K562 (cell line): ENCODE data around the gene TM9SF4. TPM values are rescaled to one million over a fixed set of nuclear protein-coding genes. Genes with fewer than 3 reads are reported as not detected.

Experiments
- ATAC-seq: fragments of 200-7000 bp; cut with Tn5 transposase; 3 replicates; pipeline ENCODE4 v1.9.1; 2020; ENCODE audit warnings: moderate library complexity
- BruUV-seq: library from RNA; stranded (reverse); fragments of 400-500 nt; replicated peaks from 2 replicates; lab custom pipeline; 2021; lab: Mats Ljungman, UMichigan
- CTCF ChIA-PET: fragments of 300-600 bp; formaldehyde crosslinking; extraction: SDS; loops from one replicate; lab custom pipeline; 2021; ENCODE audit warnings: low intra/inter-chr PET ratio; lab: Yijun Ruan, JAX
- POLR2A ChIA-PET: fragments of 300-600, 350-650 bp; sonication (Branson Sonifier 250); formaldehyde crosslinking; extraction: SDS; loops from one replicate; lab custom pipeline; 2021; ENCODE audit warnings: antibody characterized with exemption, inconsistent platforms; lab: Yijun Ruan, JAX
- DNase-seq, 4 experiments: peaks; one replicate each; pipeline versions ENCODE4 v3.0.0 to v3.0.0-alpha.2; 2011 to 2018; ENCODE audit warnings: low spot score in 3 of 4, mixed read lengths in 3 of 4; ENCODE audit errors: extremely low read depth in 1 of 4
- FAIRE-seq: peaks from 2 replicates; lab custom pipeline; 2011; peaks lifted over from hg19 to GRCh38; lab: Jason Lieb, UNC
- H2AFZ ChIP-seq: 2 replicates; pipeline ENCODE4 v1.6.0; 2011; ENCODE audit warnings: low read depth, low read length, control low read depth, inconsistent platforms
- H3K27ac ChIP-seq: fragments of 200-600 bp; 3 replicates; pipeline ENCODE4 v1.8.0; 2011; ENCODE audit warnings: low read depth, mild to moderate bottlenecking, control low read depth, inconsistent platforms, low read length, moderate library complexity, mixed read lengths; ENCODE audit errors: extremely low read depth
- H3K27me3 ChIP-seq, 2 experiments: fragments of 300-600 bp in 1 of 2; 2 replicates in 1 of 2; 3 replicates in 1 of 2; pipeline versions ENCODE4 v1.6.0 to v1.8.0; 2011; ENCODE audit warnings: inconsistent platforms in 2 of 2, low read length in 2 of 2, mild to moderate bottlenecking in 1 of 2, mixed read lengths in 1 of 2, moderate library complexity in 1 of 2; ENCODE audit not compliant: control insufficient read depth in 2 of 2, insufficient read depth in 2 of 2
- H3K36me3 ChIP-seq: fragments of 300-600 bp; 3 replicates; pipeline ENCODE4 v1.8.0; 2011; ENCODE audit warnings: mild to moderate bottlenecking, low read length, inconsistent platforms; ENCODE audit not compliant: control insufficient read depth, insufficient read depth
- H3K4me1 ChIP-seq, 2 experiments: fragments of 200-600 bp in 1 of 2; replicated peaks in 1 of 2; 2 replicates in 1 of 2; 3 replicates in 1 of 2; pipeline versions ENCODE4 v1.5.1 to v1.8.0; 2011; ENCODE audit warnings: inconsistent platforms in 2 of 2, low read length in 2 of 2, mild to moderate bottlenecking in 1 of 2, mixed read lengths in 1 of 2, moderate library complexity in 1 of 2; ENCODE audit not compliant: control insufficient read depth in 2 of 2, insufficient read depth in 2 of 2
- H3K4me2 ChIP-seq: 2 replicates; pipeline ENCODE4 v1.6.1; 2011; ENCODE audit warnings: low read length, control low read depth, inconsistent platforms, mixed read lengths; ENCODE audit not compliant: insufficient read depth
- H3K4me3 ChIP-seq: fragments of 200-600 bp; sonication (generic), shearing (Covaris generic); 2 replicates; pipeline ENCODE4 v1.5.1; 2016; ENCODE audit warnings: control low read depth, inconsistent platforms
- H3K79me2 ChIP-seq: fragments of 200-600 bp; 3 replicates; pipeline ENCODE4 v1.8.0; 2011; ENCODE audit warnings: low read length, inconsistent platforms; ENCODE audit not compliant: control insufficient read depth, insufficient read depth
- H3K9ac ChIP-seq, 2 experiments: 2 replicates each; pipeline versions ENCODE4 v1.6.0 to v1.6.1; 2011; ENCODE audit warnings: low read depth in 2 of 2, low read length in 2 of 2, control low read depth in 1 of 2, inconsistent platforms in 1 of 2, mild to moderate bottlenecking in 1 of 2, mixed read lengths in 1 of 2; ENCODE audit not compliant: insufficient read depth in 1 of 2
- H3K9me1 ChIP-seq: one replicate; pipeline ENCODE4 v1.6.0; 2011; ENCODE audit warnings: inconsistent platforms, mild to moderate bottlenecking, low read length, moderate library complexity; ENCODE audit not compliant: control insufficient read depth, insufficient read depth
- H3K9me3 ChIP-seq: replicated peaks from 2 replicates; pipeline ENCODE4 v1.5.1; 2011; ENCODE audit warnings: low read depth, low read length, inconsistent platforms; ENCODE audit not compliant: control insufficient read depth, insufficient read depth
- H4K20me1 ChIP-seq: replicated peaks from 2 replicates; pipeline ENCODE4 v1.6.1; 2011; ENCODE audit warnings: low read length, inconsistent platforms, mixed read lengths; ENCODE audit not compliant: control insufficient read depth, insufficient read depth
- CREB1 ChIP-seq, 2 experiments: sonication (generic) in 1 of 2; formaldehyde crosslinking in 1 of 2; IDR thresholded peaks; 2 replicates each; pipeline versions ENCODE4 v1.6.1 to v1.8.0; 2012 to 2022; ENCODE audit warnings: inconsistent platforms in 1 of 2, mild to moderate bottlenecking in 1 of 2, missing genetic modification reagents in 1 of 2, moderate library complexity in 1 of 2
- HNRNPL ChIP-seq: fragments of 200-400 bp; formaldehyde crosslinking; IDR thresholded peaks from 2 replicates; pipeline ENCODE4 v1.6.1; 2017; ENCODE audit warnings: low read depth, mild to moderate bottlenecking, low read length
- LCOR ChIP-seq: sonication (generic); formaldehyde crosslinking; IDR thresholded peaks from 2 replicates; pipeline ENCODE4 v1.8.0; 2022; ENCODE audit warnings: mild to moderate bottlenecking, missing genetic modification reagents
- NFE2L1 ChIP-seq: fragments of 450-650 bp; IDR thresholded peaks from 2 replicates; pipeline ENCODE4 v1.6.1; 2016; ENCODE audit warnings: missing genetic modification characterization, low read depth, mild to moderate bottlenecking, missing compliant biosample characterization, moderate library complexity, borderline replicate concordance
- PHF21A ChIP-seq: fragments of 450-650 bp; IDR thresholded peaks from 2 replicates; pipeline ENCODE4 v1.6.1; 2017; ENCODE audit warnings: low read depth, borderline replicate concordance
- SPI1 ChIP-seq: IDR thresholded peaks from 2 replicates; pipeline ENCODE4 v1.6.1; 2011; ENCODE audit warnings: low read depth, low read length, control low read depth, borderline replicate concordance
- ZBTB26 ChIP-seq: fragments of 450-650 bp; formaldehyde crosslinking; IDR thresholded peaks from 2 replicates; pipeline ENCODE4 v1.4.0; 2022; ENCODE audit warnings: missing genetic modification characterization
- ZFP30 ChIP-seq: fragments of 250-450 bp; sonication (Bioruptor Pico); IDR thresholded peaks from 2 replicates; pipeline ENCODE4 v1.8.0; 2022; ENCODE audit warnings: moderate library complexity, mild to moderate bottlenecking, inconsistent platforms, borderline replicate concordance
- ZNF175 ChIP-seq: fragments of 200-800 bp; sonication (Bioruptor generic); IDR thresholded peaks from 2 replicates; pipeline ENCODE4 v1.6.1; 2016; ENCODE audit warnings: low read depth, mild to moderate bottlenecking, missing genetic modification characterization, missing compliant biosample characterization
- ZNF263 ChIP-seq: sonication (generic); formaldehyde crosslinking; IDR thresholded peaks from 2 replicates; pipeline ENCODE4 v1.8.0; 2022; ENCODE audit warnings: mild to moderate bottlenecking, missing genetic modification reagents, borderline replicate concordance
- ZNF347 ChIP-seq: fragments of 450-650 bp; formaldehyde crosslinking; IDR thresholded peaks from 2 replicates; pipeline ENCODE4 v1.4.0; 2020; ENCODE audit warnings: low read depth, mild to moderate bottlenecking, moderate library complexity
- WGBS: fragments of 100-300 bp; shearing (Covaris generic); methylation state at CpG from one replicate; pipeline ENCODE4 v1.1.6; 2016; ENCODE audit warnings: low coverage, mixed read lengths; ENCODE audit not compliant: insufficient coverage; ENCODE audit errors: missing lambda C conversion rate; 5-methylcytosine and 5-hydroxymethylcytosine counted together
- in situ Hi-C: fragments of 300-500 bp; cut with MboI; formaldehyde crosslinking; loops from 4 replicates; pipeline ENCODE4 v1.15.0; 2018; ENCODE audit warnings: inconsistent platforms, mixed read lengths
- intact Hi-C: fragments of 100-400 bp; cut with micrococcal nuclease; formaldehyde crosslinking; loops from 2 replicates; pipeline ENCODE4 v1.14.2; 2022
- polyA plus RNA-seq, 8 experiments: library from polyadenylated mRNA; depleted of rRNA in 4 of 8; stranded (reverse) in 5 of 8; unstranded in 3 of 8; fragments of >200 nt; fragmentation: Nextera tagmentation in 2 of 8; fragmentation: Illumina TruSeq in 1 of 8; extraction: Ambion mirVana in 2 of 8; extraction: Trizol in 1 of 8; gene quantifications; 2 replicates each; pipeline versions ENCODE4 v1.2.1 to v1.2.3, GENCODE V29; 2011 to 2014; ENCODE audit warnings: inconsistent platforms in 1 of 8, missing spikeins in 1 of 8
- total RNA-seq, 7 experiments: library from RNA; depleted of rRNA in 6 of 7; stranded (reverse); fragments of >200 nt in 6 of 7; fragmentation: Illumina TruSeq in 2 of 7; extraction: Trizol in 2 of 7; gene quantifications; 2 replicates each; pipeline versions ENCODE4 v1.2.1 to v1.2.3, GENCODE V29; 2011 to 2021; ENCODE audit warnings: low replicate concordance in 1 of 7

TM9SF4 gene
- total and polyA plus RNA-seq, 9 of the 15 experiments (the other 6 are each of a cell fraction or from before 2014, with no cell fraction given): 14.5 to 46.3 (median 26.9) TPM

- TF ChIP-seq NFE2L1 (tag): no peak
- no peak for TF ChIP-seq ZNF175 (CRISPR knock-in tag)
- no peak for TF ChIP-seq PHF21A
- TF ChIP-seq HNRNPL: no peak
- TF ChIP-seq ZFP30 (CRISPR knock-in tag): no peak
- TF ChIP-seq ZNF347 (CRISPR knock-in tag): no peak
- TF ChIP-seq CREB1 (IDR thresholded peaks at IDR 0.05): no peak
- TF ChIP-seq CREB1 (CRISPR knock-in tag; IDR thresholded peaks at IDR 0.05): no peak
Observed at GRCh38 chr20:32075534-32075933, 34.0 kb upstream of the TM9SF4 start (continued).

GRCh38 chr20:32077190-32077589, 32.3 kb upstream of the TM9SF4 start:
- H2AFZ ChIP-seq: no peak overlapping the region
- TF ChIP-seq ZBTB26 (CRISPR knock-in tag) (0 out of 2 replicates have a peak, but pooled peaks have one; percentile 26), SPI1 (0 out of 2 replicates have a peak, but pooled peaks have one; percentile 29), LCOR (CRISPR knock-in tag) (no peak), ZNF263 (peak; percentile 78; the same call in 1 of the 2 replicates)
- DNase-seq (no peak), FAIRE-seq (peak; percentile 42), ATAC-seq (no peak)
- H3K9ac ChIP-seq: no peak overlapping the region
- no peaks in the 10 kb centered on the region for H3K79me2 ChIP-seq
- 1% methylated on average over 4 of the region's 4 CpGs for WGBS
- no peaks in the 10 kb centered on the region for H3K36me3 ChIP-seq
- no peaks in the 10 kb centered on the region; a peak in 1 of 5 replicates for H3K4me1 ChIP-seq
- no peaks in the 10 kb centered on the region for H3K9me1 ChIP-seq
- H3K27me3 ChIP-seq: peaks cover 30 to 56% of the 10 kb centered on the region in 2 experiments
- in situ Hi-C loops (no loop called here), intact Hi-C loops (no loop called here)
- no TSS peak for BruUV-seq
- H3K9me3 ChIP-seq: no peaks in the 10 kb centered on the region
- no peak overlapping the region for H3K4me2 ChIP-seq
- POLR2A ChIA-PET: interaction anchor here (0.6 kb wide), 1 partner anchor 113 kb away, joined by 3 read pairs; no protein-coding TSS in a partner anchor
- CTCF ChIA-PET: no interaction called here
- H3K27ac ChIP-seq: no peak overlapping the region
- no peaks in the 10 kb centered on the region for H4K20me1 ChIP-seq
- H3K4me3 ChIP-seq: no peak overlapping the region
